Activated CD4-positive, alpha-beta T cell treated with anti-CD3 and anti-CD28 coated beads, Interleukin-2, amount 50 U/mL, for 1 hour (primary cell): ENCODE results near the gene TMEM179B.
"Not testable (repeated sequence)": the region's sequence is repeated elsewhere in the genome, so short reads cannot be mapped to it uniquely, and the experiment has no call there.

ENCODE experiments used
- DNase-seq: peaks from one replicate; pipeline ENCODE4 v3.0.0-alpha.2; 2020

TMEM179B gene

GRCh38 chr11:62787005-62787759, at the start of gene TMEM179B:
TSS of gene TMEM179B (plus strand) at chr11:62787402. CDS start at chr11:62787432, 30 bp downstream.
- peak; percentile 97 for DNase-seq

- no peak for DNase-seq
Measured at GRCh38 chr11:62747475-62748160, 39.6 kb upstream of the TMEM179B start.

GRCh38 chr11:62749931-62750330, 37.3 kb upstream of the TMEM179B start:
- DNase-seq = not testable (repeated sequence)

GRCh38 chr11:62752177-62752785, 34.9 kb upstream of the TMEM179B start:
- no peak for DNase-seq

GRCh38 chr11:62752994-62753735, 34.0 kb upstream of the TMEM179B start:
- DNase-seq = no peak

- peak; percentile 96 for DNase-seq
Measured at GRCh38 chr11:62753736-62754603, 33.2 kb upstream of the TMEM179B start, which contains the start of gene ZBTB3. TSS of gene ZBTB3 (minus strand) at chr11:62754160. CDS start at chr11:62753664, 496 bp downstream.

- DNase-seq = no peak
Measured at GRCh38 chr11:62755086-62755615, 32.1 kb upstream of the TMEM179B start.

- DNase-seq = no peak
Measured at GRCh38 chr11:62757846-62758788, 29.1 kb upstream of the TMEM179B start.

GRCh38 chr11:62760867-62761227, 26.4 kb upstream of the TMEM179B start:
- not testable (repeated sequence) for DNase-seq

- DNase-seq = no peak
Measured at GRCh38 chr11:62770778-62771143, 16.4 kb upstream of the TMEM179B start.

GRCh38 chr11:62771144-62772021, 15.8 kb upstream of the TMEM179B start, which contains the start of gene TAF6L:
TSS of gene TAF6L (plus strand) at chr11:62771396. CDS start at chr11:62775784, 4,388 bp downstream.
- DNase-seq = peak; percentile 87

- DNase-seq = no peak
Measured at GRCh38 chr11:62774407-62774806, 12.8 kb upstream of the TMEM179B start.

GRCh38 chr11:62775646-62776045, 11.6 kb upstream of the TMEM179B start:
- DNase-seq = no peak

GRCh38 chr11:62777389-62777788, 9.8 kb upstream of the TMEM179B start:
- DNase-seq = no peak

- DNase-seq = no peak
Measured at GRCh38 chr11:62778441-62778840, 8.8 kb upstream of the TMEM179B start.

GRCh38 chr11:62782753-62783152, 4.4 kb upstream of the TMEM179B start:
- no peak for DNase-seq

- DNase-seq = peak; percentile 78
Measured at GRCh38 chr11:62786318-62787004, 741 bp upstream of the TMEM179B start.

GRCh38 chr11:62788991-62789390, 1.8 kb downstream of the TMEM179B start:
- DNase-seq = no peak

GRCh38 chr11:62789576-62789975, 2.4 kb downstream of the TMEM179B start:
- DNase-seq = no peak
